Islet precursor cell (in vitro differentiated cells): ENCODE data around the gene TFAP2E.

Experiments
- DNase-seq: peaks from one replicate; pipeline ENCODE4 v3.0.0-alpha.2; 2018

The TFAP2E gene

GRCh38 chr1:35573198-35574124 is at the start of gene TFAP2E:
TSS of gene TFAP2E (plus strand) at chr1:35573314. CDS start at chr1:35573578, 264 bp downstream.
- DNase-seq: peak; percentile 75

GRCh38 chr1:35524106-35524505 is 49.0 kb upstream of the TFAP2E start:
- no peak for DNase-seq

- DNase-seq: no peak
These were observed 42.9 kb upstream of the TFAP2E start for GRCh38 chr1:35530168-35530567.

- DNase-seq: no peak
These were observed 42.2 kb upstream of the TFAP2E start for GRCh38 chr1:35530946-35531345.

GRCh38 chr1:35531368-35531767 is 41.7 kb upstream of the TFAP2E start:
- no peak for DNase-seq

- DNase-seq: no peak
These were observed 40.5 kb upstream of the TFAP2E start for GRCh38 chr1:35532497-35533223.

- no peak for DNase-seq
These were observed 39.5 kb upstream of the TFAP2E start for GRCh38 chr1:35533586-35533985.

- no peak for DNase-seq
These were observed 37.9 kb upstream of the TFAP2E start for GRCh38 chr1:35535243-35535642.

GRCh38 chr1:35536556-35537162 is 36.5 kb upstream of the TFAP2E start:
- DNase-seq: no peak

- no peak for DNase-seq
These were observed 35.3 kb upstream of the TFAP2E start for GRCh38 chr1:35537806-35538205.

GRCh38 chr1:35539073-35539823 is 33.9 kb upstream of the TFAP2E start:
- no peak for DNase-seq

GRCh38 chr1:35539824-35540261 is 33.3 kb upstream of the TFAP2E start:
- no peak for DNase-seq

- peak; percentile 83 for DNase-seq
These were observed 28.1 kb upstream of the TFAP2E start for GRCh38 chr1:35544976-35545375.

- DNase-seq: no peak
These were observed 26.5 kb upstream of the TFAP2E start for GRCh38 chr1:35546614-35547013.

GRCh38 chr1:35553851-35554250 is 19.3 kb upstream of the TFAP2E start:
- DNase-seq: no peak

- DNase-seq: no peak
These were observed 18.6 kb upstream of the TFAP2E start for GRCh38 chr1:35554266-35555211.

GRCh38 chr1:35555212-35555584 is 17.9 kb upstream of the TFAP2E start:
- DNase-seq: no peak

- DNase-seq: no peak
These were observed 17.3 kb upstream of the TFAP2E start for GRCh38 chr1:35555601-35556477.

- DNase-seq: no peak
These were observed 16.5 kb upstream of the TFAP2E start for GRCh38 chr1:35556484-35557117.

GRCh38 chr1:35557118-35557610 is 15.9 kb upstream of the TFAP2E start, which contains the start of gene KIAA0319L:
TSS of gene KIAA0319L (minus strand) at chr1:35557403. CDS start at chr1:35554491, 2,912 bp downstream.
- peak; percentile 89 for DNase-seq
